ENCODE results near the gene EXOSC9.
A peak's percentile ranks its signal among the peaks of the same experiment; 100 is the strongest.

The EXOSC9 gene

GRCh38 chr4:121796283-121796682 lies 4.8 kb upstream of the EXOSC9 start:
- no peak overlapping the region for H3K4me3 ChIP-seq (ENCODE audit: low read depth, low read length)
- TF ChIP-seq CTCF (IDR thresholded peaks at IDR 0.05; ENCODE audit: low read depth, low read length), result no peak
- TF ChIP-seq POLR2A (IDR thresholded peaks at IDR 0.05; ENCODE audit: extremely low read depth, insufficient read length), result no peak
- TF ChIP-seq MAX (IDR thresholded peaks at IDR 0.05; ENCODE audit: low read depth, low read length), result no peak
- TF ChIP-seq MYC (IDR thresholded peaks at IDR 0.05; ENCODE audit: low read depth, low read length), result no peak
- DNase-seq (ENCODE audit: low read depth), result no peak

- H3K4me3 ChIP-seq (ENCODE audit: low read depth, low read length), result no peak overlapping the region
Observed at GRCh38 chr4:121799208-121799823, 1.8 kb upstream of the EXOSC9 start.

GRCh38 chr4:121799867-121800501 lies 1.1 kb upstream of the EXOSC9 start:
- DNase-seq (ENCODE audit: low read depth), result no peak
- no peak for TF ChIP-seq MYC (IDR thresholded peaks at IDR 0.05; ENCODE audit: low read depth, low read length)
- TF ChIP-seq CTCF (IDR thresholded peaks at IDR 0.05; ENCODE audit: low read depth, low read length), result no peak
- TF ChIP-seq MAX (IDR thresholded peaks at IDR 0.05; ENCODE audit: low read depth, low read length), result no peak
- TF ChIP-seq POLR2A (IDR thresholded peaks at IDR 0.05; ENCODE audit: extremely low read depth, insufficient read length), result no peak
- peak overlapping the region; percentile 97 for H3K4me3 ChIP-seq (ENCODE audit: low read depth, low read length)

More at GRCh38 chr4:121799208-121799823, 1.8 kb upstream of the EXOSC9 start:
- TF ChIP-seq CTCF (IDR thresholded peaks at IDR 0.05; ENCODE audit: low read depth, low read length), result no peak
- TF ChIP-seq MAX (IDR thresholded peaks at IDR 0.05; ENCODE audit: low read depth, low read length), result no peak
- no peak for TF ChIP-seq POLR2A (IDR thresholded peaks at IDR 0.05; ENCODE audit: extremely low read depth, insufficient read length)
- no peak for TF ChIP-seq MYC (IDR thresholded peaks at IDR 0.05; ENCODE audit: low read depth, low read length)
- DNase-seq (ENCODE audit: low read depth), result no peak

- H3K4me3 ChIP-seq (ENCODE audit: low read depth, low read length), result peak overlapping the region; percentile 97
- DNase-seq (ENCODE audit: low read depth), result no peak
- TF ChIP-seq MAX (IDR thresholded peaks at IDR 0.05; ENCODE audit: low read depth, low read length) (no peak), POLR2A (IDR thresholded peaks at IDR 0.05; ENCODE audit: extremely low read depth, insufficient read length) (no peak), MYC (IDR thresholded peaks at IDR 0.05; ENCODE audit: low read depth, low read length) (no peak), CTCF (IDR thresholded peaks at IDR 0.05; ENCODE audit: low read depth, low read length) (no peak)
Observed at GRCh38 chr4:121800638-121800960, 524 bp upstream of the EXOSC9 start.

- no peak for TF ChIP-seq MYC (IDR thresholded peaks at IDR 0.05; ENCODE audit: low read depth, low read length)
- no peak for TF ChIP-seq POLR2A (IDR thresholded peaks at IDR 0.05; ENCODE audit: extremely low read depth, insufficient read length)
- no peak for TF ChIP-seq MAX (IDR thresholded peaks at IDR 0.05; ENCODE audit: low read depth, low read length)
- no peak for TF ChIP-seq CTCF (IDR thresholded peaks at IDR 0.05; ENCODE audit: low read depth, low read length)
- DNase-seq (ENCODE audit: low read depth), result no peak
- peak overlapping the region; percentile 97 for H3K4me3 ChIP-seq (ENCODE audit: low read depth, low read length)
Observed at GRCh38 chr4:121801715-121802075, 572 bp downstream of the EXOSC9 start.

Data from NB4 (cell line).